ENCODE measurements around the gene FLT1.

DNA sequence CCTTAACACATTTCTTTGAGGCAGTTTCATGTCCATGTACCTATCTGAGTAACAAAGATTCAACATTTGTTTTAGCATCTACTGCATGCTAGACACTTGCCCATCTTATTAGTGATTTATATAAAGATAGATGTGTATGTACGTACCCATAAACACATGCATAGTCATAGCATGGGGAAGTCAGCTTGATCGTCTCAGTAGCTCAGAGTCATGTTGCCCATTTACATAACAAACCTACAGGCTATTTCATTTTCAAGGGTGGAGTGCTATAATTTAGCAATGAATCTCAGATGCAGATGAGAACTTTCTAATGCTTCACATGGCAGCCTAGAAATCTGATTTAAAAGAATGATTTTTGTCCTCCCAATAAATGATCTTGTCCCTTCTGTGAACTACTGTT, 23.5 kb downstream of the FLT1 start:
- TF ChIP-seq ZNF274 (IDR thresholded peaks at IDR 0.05; ENCODE audit: low read depth, low read length) (no peak), YY1 (IDR thresholded peaks at IDR 0.05; ENCODE audit: insufficient read depth, insufficient read length) (no peak)

Data from NT2/D1 (cell line).